Keratinocyte (primary cell): ENCODE data around the gene GSTCD. TPM values are rescaled to one million over a fixed set of nuclear protein-coding genes. Genes with fewer than 3 reads are reported as not detected.

ENCODE experiments used
- DNase-seq: peaks from one replicate; pipeline ENCODE4 v3.0.0-alpha.2; 2011; ENCODE audit warnings: low read depth, missing footprints, low spot score
- FAIRE-seq: peaks from 2 replicates; lab custom pipeline; 2011; peaks lifted over from hg19 to GRCh38; lab: Jason Lieb, UNC
- H2AFZ ChIP-seq: 2 replicates; pipeline ENCODE4 v1.6.0; 2012; ENCODE audit warnings: low read length, control low read depth, inconsistent platforms; ENCODE audit not compliant: control insufficient read depth
- H3K27ac ChIP-seq: 2 replicates; pipeline ENCODE4 v1.5.1; 2011; ENCODE audit warnings: low read length; ENCODE audit not compliant: control insufficient read depth, insufficient read depth
- H3K27me3 ChIP-seq: 3 replicates; pipeline ENCODE4 v1.6.0; 2011; ENCODE audit warnings: low read length; ENCODE audit not compliant: control insufficient read depth, insufficient read depth; ENCODE audit errors: extremely low read depth
- H3K36me3 ChIP-seq, 2 experiments: 2 replicates in 1 of 2; 3 replicates in 1 of 2; pipeline ENCODE4 v1.5.1; 2011; ENCODE audit warnings: low read length in 2 of 2, mild to moderate bottlenecking in 1 of 2; ENCODE audit not compliant: control insufficient read depth in 2 of 2, insufficient read depth in 2 of 2; ENCODE audit errors: extremely low read depth in 1 of 2
- H3K4me1 ChIP-seq: 3 replicates; pipeline ENCODE4 v1.5.1; 2011; ENCODE audit warnings: low read length; ENCODE audit not compliant: control insufficient read depth, insufficient read depth; ENCODE audit errors: extremely low read depth
- H3K4me2 ChIP-seq: 3 replicates; pipeline ENCODE4 v1.6.0; 2011; ENCODE audit warnings: low read depth, low read length; ENCODE audit not compliant: control insufficient read depth, insufficient read depth; ENCODE audit errors: extremely low read depth
- H3K4me3 ChIP-seq, 3 experiments: fragments of 200-600 bp in 1 of 3; sonication (generic) in 1 of 3; 2 replicates in 2 of 3; 3 replicates in 1 of 3; pipeline ENCODE4 v1.5.1; 2011 to 2016; ENCODE audit warnings: low read length in 3 of 3, mild to moderate bottlenecking in 3 of 3, control low read depth in 2 of 3, inconsistent platforms in 1 of 3, low read depth in 1 of 3, mixed read lengths in 1 of 3, mixed run types in 1 of 3, moderate library complexity in 1 of 3; ENCODE audit not compliant: control insufficient read depth in 2 of 3, insufficient read depth in 2 of 3; ENCODE audit errors: extremely low read depth in 1 of 3
- H3K79me2 ChIP-seq: 2 replicates; pipeline ENCODE4 v1.6.0; 2012; ENCODE audit warnings: low read length; ENCODE audit not compliant: control insufficient read depth, insufficient read depth
- H3K9ac ChIP-seq: 3 replicates; pipeline ENCODE4 v1.6.0; 2011; ENCODE audit warnings: low read length; ENCODE audit not compliant: control insufficient read depth, insufficient read depth; ENCODE audit errors: extremely low read depth
- H3K9me1 ChIP-seq: 3 replicates; pipeline ENCODE4 v1.6.0; 2011; ENCODE audit warnings: low read length; ENCODE audit not compliant: control insufficient read depth, insufficient read depth; ENCODE audit errors: extremely low read depth
- H3K9me3 ChIP-seq: 2 replicates; pipeline ENCODE4 v1.5.1; 2012; ENCODE audit warnings: low read depth, low read length; ENCODE audit not compliant: control insufficient read depth
- H4K20me1 ChIP-seq: 3 replicates; pipeline ENCODE4 v1.6.0; 2011; ENCODE audit warnings: low read length; ENCODE audit not compliant: control insufficient read depth, insufficient read depth; ENCODE audit errors: extremely low read depth
- CTCF ChIP-seq, 3 experiments: IDR thresholded peaks in 1 of 3; conservative IDR thresholded peaks in 1 of 3; optimal IDR thresholded peaks in 1 of 3; 2 replicates in 2 of 3; 3 replicates in 1 of 3; pipeline versions ENCODE3 to v1.5.1; 2011; ENCODE audit warnings: low read length in 3 of 3, mild to moderate bottlenecking in 3 of 3, moderate library complexity in 2 of 3, control low read depth in 1 of 3, inconsistent platforms in 1 of 3; ENCODE audit not compliant: insufficient read depth in 2 of 3; ENCODE audit errors: extremely low read depth in 1 of 3
- EZH2 ChIP-seq: IDR thresholded peaks from one replicate; pipeline ENCODE4 v1.6.1; 2012; ENCODE audit warnings: inconsistent platforms, mild to moderate bottlenecking, low read length, moderate library complexity
- dilution Hi-C: fragments of 300-500 bp; cut with MboI; formaldehyde crosslinking; loops from one replicate; pipeline ENCODE4 v1.7.0; 2020; ENCODE audit warnings: low sequenced_read_pairs; ENCODE audit not compliant: extremely low pct_ligation_motif_present
- polyA plus RNA-seq, 5 experiments: library from polyadenylated mRNA; depleted of rRNA in 3 of 5; stranded (reverse) in 3 of 5; stranded (forward) in 1 of 5; unstranded in 1 of 5; fragments of >200 nt; gene quantifications; 1 replicate in 1 of 5; 2 replicates in 3 of 5; 3 replicates in 1 of 5; pipeline versions ENCODE4 v1.2.1 to v1.2.3, GENCODE V29; 2011 to 2012; ENCODE audit warnings: missing spikeins in 2 of 5, low read depth in 1 of 5, low replicate concordance in 1 of 5

Gene GSTCD
- polyA plus RNA-seq, 1 donor (not counting 4 experiments of a cell fraction or from before 2014, with no cell fraction given), result 23.2 TPM

GRCh38 chr4:105709081-105709450 is 482 bp downstream of the GSTCD start:
- H3K27me3 ChIP-seq, result no peaks in the 10 kb centered on the region
- peaks cover 86% of the 10 kb centered on the region for H3K79me2 ChIP-seq
- peak overlapping the region; percentile 72 to 95 (median 89) for H3K4me3 ChIP-seq
- H3K9ac ChIP-seq, result peak overlapping the region; percentile 96
- H4K20me1 ChIP-seq, result no peaks in the 10 kb centered on the region
- H3K9me1 ChIP-seq, result no peaks in the 10 kb centered on the region
- no peak for TF ChIP-seq EZH2
- no peak for TF ChIP-seq CTCF (optimal IDR thresholded peaks at IDR 0.05 in 1 of 3, IDR thresholded peaks at IDR 0.05 in 1 of 3, conservative IDR thresholded peaks at IDR 0.05 in 1 of 3; ENCODE audit: extremely low read depth in 1 of 3, insufficient read depth in 2 of 3, low read length in 3 of 3)
- peak overlapping the region; percentile 95 for H2AFZ ChIP-seq
- peak overlapping the region; percentile 92 for H3K27ac ChIP-seq
- FAIRE-seq, result peak; percentile 49
- DNase-seq, result no peak
- peaks cover 33% of the 10 kb centered on the region for H3K4me1 ChIP-seq
- H3K4me2 ChIP-seq, result peak overlapping the region; percentile 94
- no peaks in the 10 kb centered on the region for H3K9me3 ChIP-seq
- dilution Hi-C loops, result no loop called here
- no peaks in the 10 kb centered on the region for H3K36me3 ChIP-seq

GRCh38 chr4:105710012-105710600 is 1.5 kb downstream of the GSTCD start:
- H3K4me3 ChIP-seq, result peak overlapping the region; percentile 72 to 95 (median 89)
- no peaks in the 10 kb centered on the region for H3K36me3 ChIP-seq
- H3K4me1 ChIP-seq, result peaks cover 33% of the 10 kb centered on the region
- peaks cover 80% of the 10 kb centered on the region for H3K79me2 ChIP-seq
- no peaks in the 10 kb centered on the region for H3K27me3 ChIP-seq
- peak overlapping the region; percentile 94 for H3K4me2 ChIP-seq
- DNase-seq, result no peak
- TF ChIP-seq CTCF (optimal IDR thresholded peaks at IDR 0.05 in 1 of 3, IDR thresholded peaks at IDR 0.05 in 1 of 3, conservative IDR thresholded peaks at IDR 0.05 in 1 of 3; ENCODE audit: extremely low read depth in 1 of 3, insufficient read depth in 2 of 3, low read length in 3 of 3) (no peak), EZH2 (no peak)
- no peak for FAIRE-seq
- peak overlapping the region; percentile 18 for H2AFZ ChIP-seq
- dilution Hi-C loops, result no loop called here
- peak overlapping the region; percentile 92 for H3K27ac ChIP-seq
- no peaks in the 10 kb centered on the region for H3K9me3 ChIP-seq
- H4K20me1 ChIP-seq, result no peaks in the 10 kb centered on the region
- no peaks in the 10 kb centered on the region for H3K9me1 ChIP-seq
- peak overlapping the region; percentile 61 for H3K9ac ChIP-seq
